ENCODE measurements around the gene DCC. TPM values are rescaled to one million over a fixed set of nuclear protein-coding genes. Genes with fewer than 3 reads are reported as not detected.

Gene DCC
- total and polyA plus RNA-seq, 2 donors (not counting 1 experiment from before 2014, with no cell fraction given): 0.14 TPM; not detected in 1

- no peaks in the 10 kb centered on the region for H3K36me3 ChIP-seq (ENCODE audit: control insufficient read depth, insufficient read depth, low read length)
- no peak overlapping the region for H3K9ac ChIP-seq (ENCODE audit: insufficient read depth, low read length)
- H3K4me2 ChIP-seq (ENCODE audit: extremely low read depth, insufficient read depth, low read length): no peak overlapping the region
- no peaks in the 10 kb centered on the region for H4K20me1 ChIP-seq (ENCODE audit: control insufficient read depth, extremely low read depth, insufficient read depth, low read length)
- peak; percentile 11 to 47 for TF ChIP-seq CTCF (conservative IDR thresholded peaks at IDR 0.05 in 1 of 2, IDR thresholded peaks at IDR 0.05 in 1 of 2; ENCODE audit: low read depth in 1 of 2, low read length in 2 of 2)
- no peak for TF ChIP-seq EZH2 (IDR thresholded peaks at IDR 0.05; ENCODE audit: low read length, missing control alignments)
- no peaks in the 10 kb centered on the region for H3K79me2 ChIP-seq (ENCODE audit: control insufficient read depth, insufficient read depth, low read length)
- no peaks in the 10 kb centered on the region for H3K4me1 ChIP-seq (ENCODE audit: control insufficient read depth, extremely low read depth, insufficient read depth, low read length)
- no peak overlapping the region for H3K27ac ChIP-seq (ENCODE audit: insufficient read depth, low read length)
- no peak overlapping the region for H3K4me3 ChIP-seq (replicated peaks in 1 of 4; ENCODE audit: control extremely low read depth in 1 of 4, insufficient read depth in 1 of 4, low read depth in 3 of 4, low read length in 4 of 4)
- H3K9me3 ChIP-seq (ENCODE audit: control insufficient read depth, insufficient read depth, low read depth, low read length): no peaks in the 10 kb centered on the region
- no peak overlapping the region for H2AFZ ChIP-seq (ENCODE audit: low read length)
- H3K27me3 ChIP-seq (ENCODE audit: control insufficient read depth, insufficient read depth, low read length): no peaks in the 10 kb centered on the region
- peak in 1 of 2 donors; percentile 3 for DNase-seq (ENCODE audit: low read depth in 2 of 2)
These were observed 8.2 kb downstream of the DCC start for GRCh38 chr18:52348209-52348608.

- no peaks in the 10 kb centered on the region for H3K9me3 ChIP-seq (ENCODE audit: control insufficient read depth, insufficient read depth, low read depth, low read length)
- H3K4me1 ChIP-seq (ENCODE audit: control insufficient read depth, extremely low read depth, insufficient read depth, low read length): no peaks in the 10 kb centered on the region
- H3K79me2 ChIP-seq (ENCODE audit: control insufficient read depth, insufficient read depth, low read length): no peaks in the 10 kb centered on the region
- no peak overlapping the region for H3K9ac ChIP-seq (ENCODE audit: insufficient read depth, low read length)
- no peaks in the 10 kb centered on the region for H3K36me3 ChIP-seq (ENCODE audit: control insufficient read depth, insufficient read depth, low read length)
- no peaks in the 10 kb centered on the region for H3K27me3 ChIP-seq (ENCODE audit: control insufficient read depth, insufficient read depth, low read length)
- DNase-seq (ENCODE audit: low read depth in 2 of 2): no peak
- H4K20me1 ChIP-seq (ENCODE audit: control insufficient read depth, extremely low read depth, insufficient read depth, low read length): no peaks in the 10 kb centered on the region
- H3K4me2 ChIP-seq (ENCODE audit: extremely low read depth, insufficient read depth, low read length): no peak overlapping the region
- no peak overlapping the region for H2AFZ ChIP-seq (ENCODE audit: low read length)
- TF ChIP-seq CTCF (conservative IDR thresholded peaks at IDR 0.05 in 1 of 2, IDR thresholded peaks at IDR 0.05 in 1 of 2; ENCODE audit: low read depth in 1 of 2, low read length in 2 of 2): no peak
- TF ChIP-seq EZH2 (IDR thresholded peaks at IDR 0.05; ENCODE audit: low read length, missing control alignments): no peak
- no peak overlapping the region for H3K27ac ChIP-seq (ENCODE audit: insufficient read depth, low read length)
- H3K4me3 ChIP-seq (replicated peaks in 1 of 4; ENCODE audit: control extremely low read depth in 1 of 4, insufficient read depth in 1 of 4, low read depth in 3 of 4, low read length in 4 of 4): no peak overlapping the region
These were observed 9.5 kb downstream of the DCC start for GRCh38 chr18:52349498-52349897.

GRCh38 chr18:52352920-52353319, 12.9 kb downstream of the DCC start:
- no peak overlapping the region for H2AFZ ChIP-seq (ENCODE audit: low read length)
- H3K79me2 ChIP-seq (ENCODE audit: control insufficient read depth, insufficient read depth, low read length): no peaks in the 10 kb centered on the region
- TF ChIP-seq EZH2 (IDR thresholded peaks at IDR 0.05; ENCODE audit: low read length, missing control alignments): no peak
- TF ChIP-seq CTCF (conservative IDR thresholded peaks at IDR 0.05 in 1 of 2, IDR thresholded peaks at IDR 0.05 in 1 of 2; ENCODE audit: low read depth in 1 of 2, low read length in 2 of 2): no peak
- no peak overlapping the region for H3K9ac ChIP-seq (ENCODE audit: insufficient read depth, low read length)
- no peak overlapping the region for H3K27ac ChIP-seq (ENCODE audit: insufficient read depth, low read length)
- no peak overlapping the region for H3K4me3 ChIP-seq (replicated peaks in 1 of 4; ENCODE audit: control extremely low read depth in 1 of 4, insufficient read depth in 1 of 4, low read depth in 3 of 4, low read length in 4 of 4)
- no peaks in the 10 kb centered on the region for H3K36me3 ChIP-seq (ENCODE audit: control insufficient read depth, insufficient read depth, low read length)
- H3K4me2 ChIP-seq (ENCODE audit: extremely low read depth, insufficient read depth, low read length): no peak overlapping the region
- H3K9me3 ChIP-seq (ENCODE audit: control insufficient read depth, insufficient read depth, low read depth, low read length): no peaks in the 10 kb centered on the region
- H3K27me3 ChIP-seq (ENCODE audit: control insufficient read depth, insufficient read depth, low read length): no peaks in the 10 kb centered on the region
- no peaks in the 10 kb centered on the region for H4K20me1 ChIP-seq (ENCODE audit: control insufficient read depth, extremely low read depth, insufficient read depth, low read length)
- DNase-seq (ENCODE audit: low read depth in 2 of 2): no peak
- no peaks in the 10 kb centered on the region for H3K4me1 ChIP-seq (ENCODE audit: control insufficient read depth, extremely low read depth, insufficient read depth, low read length)

Data from fibroblast of lung (primary cell).